Smooth muscle cell (in vitro differentiated cells): ENCODE results near the gene MRPL1. TPM values are rescaled to one million over a fixed set of nuclear protein-coding genes. Genes with fewer than 3 reads are reported as not detected.

ENCODE experiments used
- DNase-seq: peaks from one replicate; lab custom pipeline; 2025; ENCODE audit not compliant: unreplicated experiment; lab: John Stamatoyannopoulos, UW
- H2AFZ ChIP-seq: fragments of 200-600 bp; sonication (generic); 2 replicates; pipeline ENCODE4 v1.6.0; 2016; ENCODE audit warnings: antibody characterized with exemption, low read depth, mild to moderate bottlenecking
- H3F3A ChIP-seq: fragments of 200-600 bp; sonication (generic); 2 replicates; pipeline ENCODE4 v1.6.0; 2017; ENCODE audit warnings: antibody characterized with exemption, low read depth
- H3K27ac ChIP-seq: fragments of 200-600 bp; sonication (generic); 2 replicates; pipeline ENCODE4 v1.5.1; 2016; ENCODE audit warnings: low read depth, mild to moderate bottlenecking
- H3K27me3 ChIP-seq: fragments of 200-600 bp; sonication (generic); 2 replicates; pipeline ENCODE4 v1.6.1; 2016; ENCODE audit warnings: low read depth, mild to moderate bottlenecking
- H3K36me3 ChIP-seq: fragments of 200-600 bp; sonication (generic); 2 replicates; pipeline ENCODE4 v1.5.1; 2016; ENCODE audit warnings: low read depth
- H3K4me1 ChIP-seq: fragments of 200-600 bp; sonication (generic); 2 replicates; pipeline ENCODE4 v1.5.1; 2016; ENCODE audit warnings: low read depth
- H3K4me2 ChIP-seq: fragments of 200-600 bp; sonication (generic); 2 replicates; pipeline ENCODE4 v1.6.0; 2016; ENCODE audit warnings: mild to moderate bottlenecking
- H3K4me3 ChIP-seq: fragments of 200-600 bp; sonication (generic); 2 replicates; pipeline ENCODE4 v1.5.1; 2016; ENCODE audit warnings: mild to moderate bottlenecking
- H3K79me2 ChIP-seq: fragments of 200-600 bp; sonication (generic); 2 replicates; pipeline ENCODE4 v1.6.0; 2016; ENCODE audit warnings: low read depth, mild to moderate bottlenecking
- H3K9ac ChIP-seq: fragments of 200-600 bp; sonication (generic); 2 replicates; pipeline ENCODE4 v1.6.0; 2016; ENCODE audit warnings: low read depth
- H3K9me3 ChIP-seq: fragments of 200-600 bp; sonication (generic); replicated peaks from 2 replicates; pipeline ENCODE4 v1.5.1; 2016; ENCODE audit warnings: low read depth
- H4K20me1 ChIP-seq: fragments of 200-600 bp; sonication (generic); 2 replicates; pipeline ENCODE4 v1.6.0; 2016; ENCODE audit warnings: low read depth
- whole genome bisulfite sequencing: methylation state at CpG from one replicate; pipeline ENCODE4 v1.1.7; 2016; ENCODE audit warnings: low lambda C conversion rate; 5-methylcytosine and 5-hydroxymethylcytosine counted together
- polyA plus RNA-seq: library from polyadenylated mRNA; unstranded; fragments of >200 nt; fragmentation: Nextera tagmentation; extraction: Ambion mirVana; gene quantifications from 2 replicates; pipeline ENCODE4 v1.2.1, GENCODE V29; 2016
- small RNA-seq: library from RNA; depleted of rRNA; stranded (forward); fragments of <200 nt; gene quantifications from one replicate; pipeline ENCODE3, GENCODE V24; 2014
- total RNA-seq: library from RNA; depleted of rRNA; stranded (reverse); fragments of >200 nt; gene quantifications from 2 replicates; pipeline ENCODE4 v1.2.3, GENCODE V29; 2014
- TF ChIP-seq, protein P1 (sequence below): fragments of 200-600 bp; sonication (generic); IDR thresholded peaks from 2 replicates; pipeline ENCODE4 v1.5.1; 2017; ENCODE audit warnings: borderline replicate concordance, mild to moderate bottlenecking, antibody characterized with exemption; ENCODE audit not compliant: insufficient read depth, poor library complexity, severe bottlenecking

Gene MRPL1
- total and polyA plus RNA-seq, 2 experiments from 2014 or later = 20.2 to 31.6 TPM

DNA sequence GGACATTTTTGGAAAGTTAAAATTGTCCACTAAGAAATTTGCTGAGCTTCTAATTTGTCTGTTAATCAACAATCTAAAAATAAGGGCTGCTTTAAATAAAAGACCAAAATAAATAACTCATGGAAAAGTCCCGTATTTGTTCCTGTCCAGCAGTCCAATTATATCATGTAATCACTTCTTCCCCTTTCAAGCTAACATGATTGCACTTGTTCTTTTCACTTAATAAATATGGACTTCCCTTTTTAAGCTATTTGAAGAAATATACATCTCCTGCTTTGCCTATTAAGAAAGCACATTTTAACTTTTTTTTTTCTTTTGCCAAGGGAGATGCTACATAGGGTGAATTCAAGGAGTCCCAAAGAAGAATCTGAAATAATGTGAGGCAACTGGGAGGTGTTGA, 138.9 kb downstream of the MRPL1 start:
- H3K4me2 ChIP-seq = no peak overlapping the region
- no peaks in the 10 kb centered on the region for H3K79me2 ChIP-seq
- H2AFZ ChIP-seq = no peak overlapping the region
- H3K4me3 ChIP-seq = no peak overlapping the region
- WGBS = 90% methylated on average over 1 of the region's 1 CpG
- H3K27me3 ChIP-seq = no peaks in the 10 kb centered on the region
- no peaks in the 10 kb centered on the region for H3K4me1 ChIP-seq
- H4K20me1 ChIP-seq = no peaks in the 10 kb centered on the region
- DNase-seq = no peak
- TF ChIP-seq, protein P1, sequence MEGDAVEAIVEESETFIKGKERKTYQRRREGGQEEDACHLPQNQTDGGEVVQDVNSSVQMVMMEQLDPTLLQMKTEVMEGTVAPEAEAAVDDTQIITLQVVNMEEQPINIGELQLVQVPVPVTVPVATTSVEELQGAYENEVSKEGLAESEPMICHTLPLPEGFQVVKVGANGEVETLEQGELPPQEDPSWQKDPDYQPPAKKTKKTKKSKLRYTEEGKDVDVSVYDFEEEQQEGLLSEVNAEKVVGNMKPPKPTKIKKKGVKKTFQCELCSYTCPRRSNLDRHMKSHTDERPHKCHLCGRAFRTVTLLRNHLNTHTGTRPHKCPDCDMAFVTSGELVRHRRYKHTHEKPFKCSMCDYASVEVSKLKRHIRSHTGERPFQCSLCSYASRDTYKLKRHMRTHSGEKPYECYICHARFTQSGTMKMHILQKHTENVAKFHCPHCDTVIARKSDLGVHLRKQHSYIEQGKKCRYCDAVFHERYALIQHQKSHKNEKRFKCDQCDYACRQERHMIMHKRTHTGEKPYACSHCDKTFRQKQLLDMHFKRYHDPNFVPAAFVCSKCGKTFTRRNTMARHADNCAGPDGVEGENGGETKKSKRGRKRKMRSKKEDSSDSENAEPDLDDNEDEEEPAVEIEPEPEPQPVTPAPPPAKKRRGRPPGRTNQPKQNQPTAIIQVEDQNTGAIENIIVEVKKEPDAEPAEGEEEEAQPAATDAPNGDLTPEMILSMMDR = no peak
- H3K27ac ChIP-seq = no peak overlapping the region
- no peaks in the 10 kb centered on the region for H3F3A ChIP-seq
- no peak overlapping the region for H3K9ac ChIP-seq
- H3K36me3 ChIP-seq = no peaks in the 10 kb centered on the region
- H3K9me3 ChIP-seq = no peaks in the 10 kb centered on the region

DNA sequence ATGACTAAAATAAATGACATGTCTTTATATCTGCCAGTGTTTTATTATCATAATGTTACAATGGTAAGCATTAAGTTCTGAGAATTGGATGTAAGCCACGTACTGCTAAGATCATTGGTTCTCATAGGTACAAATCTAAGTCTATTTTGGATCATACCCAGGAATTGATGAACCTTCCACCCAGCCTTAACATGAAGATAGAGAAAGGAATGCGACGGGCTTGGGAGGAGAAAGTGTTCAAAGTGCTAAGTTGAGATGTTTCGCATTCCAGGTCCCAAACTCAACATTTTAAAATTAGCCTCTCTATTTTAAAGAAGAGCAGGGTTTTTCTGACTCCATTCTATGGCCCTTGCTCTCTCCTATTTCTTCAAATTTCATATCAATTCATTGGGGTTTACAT, 139.6 kb downstream of the MRPL1 start:
- H3K4me2 ChIP-seq = no peak overlapping the region
- DNase-seq = no peak
- H3K9ac ChIP-seq = no peak overlapping the region
- no peaks in the 10 kb centered on the region for H3F3A ChIP-seq
- H3K4me3 ChIP-seq = no peak overlapping the region
- no peaks in the 10 kb centered on the region for H3K27me3 ChIP-seq
- no peaks in the 10 kb centered on the region for H3K36me3 ChIP-seq
- no peaks in the 10 kb centered on the region for H3K79me2 ChIP-seq
- H3K9me3 ChIP-seq = no peaks in the 10 kb centered on the region
- no peak overlapping the region for H3K27ac ChIP-seq
- TF ChIP-seq, protein P1 = no peak
- no peaks in the 10 kb centered on the region for H3K4me1 ChIP-seq
- 66% methylated on average over 4 of the region's 4 CpGs for WGBS
- H2AFZ ChIP-seq = no peak overlapping the region
- H4K20me1 ChIP-seq = no peaks in the 10 kb centered on the region

Small RNAs within 50 kb of the gene (small RNA-seq; reads per million reads assigned to genes)
- not detected for gene AC112225.1

Other genes starting within 250 kb of the MRPL1 start
- gene CNOT6L, start 43.5 kb upstream of the MRPL1 start, total RNA-seq = 19.5 and 22.2 TPM in 2 replicates
- 4.8 and 7.3 TPM in 2 replicates for gene CNOT6L, start 43.5 kb upstream of the MRPL1 start, polyA plus RNA-seq
- gene FRAS1, start 194.5 kb downstream of the MRPL1 start, total RNA-seq = 7.5 and 8.1 TPM in 2 replicates
- gene FRAS1, start 194.5 kb downstream of the MRPL1 start, polyA plus RNA-seq = 0.55 and 5.0 TPM in 2 replicates